GM10248 (cell line): ENCODE measurements around the gene WDR43.

Experiments used
- CTCF ChIA-PET: fragments of 300-600 bp; sonication (Branson Sonifier 250); formaldehyde crosslinking; extraction: SDS; loops from one replicate; lab custom pipeline; 2021; ENCODE audit warnings: antibody characterized with exemption; lab: Yijun Ruan, JAX
- POLR2A ChIA-PET: fragments of 350-650 bp; sonication (Branson Sonifier 250); formaldehyde crosslinking; extraction: SDS; loops from one replicate; lab custom pipeline; 2020; ENCODE audit warnings: antibody characterized with exemption; lab: Yijun Ruan, JAX
- DNase-seq: peaks from one replicate; pipeline ENCODE4 v3.0.0; 2012; ENCODE audit errors: extremely low spot score
- TF ChIP-seq, protein P1 (sequence below): IDR thresholded peaks from 2 replicates; pipeline ENCODE4 v1.5.1; 2012; ENCODE audit warnings: mild to moderate bottlenecking, low read depth; ENCODE audit errors: extremely low read depth, missing control alignments, control extremely low read depth

The WDR43 gene

DNA sequence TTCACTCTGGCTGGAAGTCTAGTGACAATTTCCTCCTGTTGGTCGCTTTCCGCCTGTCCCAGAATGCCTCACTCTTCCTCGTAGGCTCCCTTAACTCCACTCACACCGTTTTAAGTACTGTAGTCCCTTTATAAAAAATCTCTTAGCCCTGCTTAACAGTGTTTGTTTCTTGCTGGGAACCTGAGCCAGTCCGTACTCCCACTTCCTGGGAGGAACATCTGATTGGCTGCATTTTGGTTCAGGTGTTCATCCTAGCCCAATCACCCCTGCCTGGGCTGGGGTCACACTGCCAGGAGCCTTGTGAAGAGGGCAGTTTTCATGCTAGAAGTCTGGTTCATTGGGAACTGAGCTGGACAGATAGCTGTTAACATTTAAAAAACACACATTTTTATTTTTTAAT is 61.0 kb downstream of the WDR43 start:
- TF ChIP-seq, protein P1, sequence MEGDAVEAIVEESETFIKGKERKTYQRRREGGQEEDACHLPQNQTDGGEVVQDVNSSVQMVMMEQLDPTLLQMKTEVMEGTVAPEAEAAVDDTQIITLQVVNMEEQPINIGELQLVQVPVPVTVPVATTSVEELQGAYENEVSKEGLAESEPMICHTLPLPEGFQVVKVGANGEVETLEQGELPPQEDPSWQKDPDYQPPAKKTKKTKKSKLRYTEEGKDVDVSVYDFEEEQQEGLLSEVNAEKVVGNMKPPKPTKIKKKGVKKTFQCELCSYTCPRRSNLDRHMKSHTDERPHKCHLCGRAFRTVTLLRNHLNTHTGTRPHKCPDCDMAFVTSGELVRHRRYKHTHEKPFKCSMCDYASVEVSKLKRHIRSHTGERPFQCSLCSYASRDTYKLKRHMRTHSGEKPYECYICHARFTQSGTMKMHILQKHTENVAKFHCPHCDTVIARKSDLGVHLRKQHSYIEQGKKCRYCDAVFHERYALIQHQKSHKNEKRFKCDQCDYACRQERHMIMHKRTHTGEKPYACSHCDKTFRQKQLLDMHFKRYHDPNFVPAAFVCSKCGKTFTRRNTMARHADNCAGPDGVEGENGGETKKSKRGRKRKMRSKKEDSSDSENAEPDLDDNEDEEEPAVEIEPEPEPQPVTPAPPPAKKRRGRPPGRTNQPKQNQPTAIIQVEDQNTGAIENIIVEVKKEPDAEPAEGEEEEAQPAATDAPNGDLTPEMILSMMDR = no peak
- DNase-seq = no peak
- CTCF ChIA-PET = interaction anchor here (0.7 to 2.0 kb wide), 10 partner anchors 8 to 1117 kb away, joined by 3 to 7 read pairs (median 3); no protein-coding TSS in a partner anchor
- POLR2A ChIA-PET = no interaction called here

DNA sequence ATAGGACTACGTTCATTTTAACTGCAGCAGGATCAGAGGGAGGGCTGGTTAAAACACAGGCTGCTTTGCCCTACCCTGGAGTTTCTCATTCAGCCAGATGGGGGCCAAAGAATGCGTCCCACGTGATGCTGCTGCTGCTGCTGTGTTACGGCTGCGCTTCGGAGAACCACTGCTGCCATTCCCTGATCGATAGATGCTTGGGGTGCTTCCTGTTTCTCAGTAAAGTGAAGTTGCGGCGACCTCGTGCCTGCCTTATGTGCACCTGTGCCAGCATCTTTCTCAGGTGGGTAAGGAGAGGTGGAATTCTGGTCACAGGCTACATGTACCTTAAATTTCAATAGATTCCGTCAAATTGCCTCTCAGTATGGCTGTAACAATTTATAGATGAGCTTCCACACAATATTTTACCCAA is 62.0 kb downstream of the WDR43 start:
- TF ChIP-seq, protein P1 = peak; percentile 34
- ChIA-PET CTCF (interaction anchor here (0.7 to 2.0 kb wide), 10 partner anchors 8 to 252 kb away, joined by 3 to 7 read pairs (median 3); no protein-coding TSS in a partner anchor), POLR2A (no interaction called here)
- DNase-seq = no peak

DNA sequence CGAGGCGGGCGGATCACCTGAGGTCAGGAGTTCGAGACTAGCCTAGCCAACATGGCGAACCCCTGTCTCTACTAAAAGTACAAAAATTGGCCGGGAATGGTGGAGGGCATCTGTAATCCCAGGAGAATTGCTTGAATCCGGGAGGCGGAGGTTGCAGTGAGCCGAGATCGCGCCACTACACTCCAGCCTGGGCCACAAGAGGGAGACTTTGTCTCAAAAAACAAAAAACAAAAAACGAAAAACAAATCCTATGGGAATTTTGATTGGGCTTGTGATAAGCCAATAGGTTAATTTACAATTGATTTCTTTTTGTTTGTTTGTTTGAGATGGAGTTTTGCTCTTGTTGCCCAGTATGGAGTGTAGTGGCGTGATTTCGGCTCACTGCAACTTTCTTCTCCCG is 62.4 kb downstream of the WDR43 start:
- POLR2A ChIA-PET = no interaction called here
- CTCF ChIA-PET = interaction anchor here (1.3 to 1.6 kb wide), 2 partner anchors 10 to 239 kb away, joined by 4 to 7 read pairs; no protein-coding TSS in a partner anchor
- DNase-seq = no peak
- TF ChIP-seq, protein P1 = peak; percentile 25

DNA sequence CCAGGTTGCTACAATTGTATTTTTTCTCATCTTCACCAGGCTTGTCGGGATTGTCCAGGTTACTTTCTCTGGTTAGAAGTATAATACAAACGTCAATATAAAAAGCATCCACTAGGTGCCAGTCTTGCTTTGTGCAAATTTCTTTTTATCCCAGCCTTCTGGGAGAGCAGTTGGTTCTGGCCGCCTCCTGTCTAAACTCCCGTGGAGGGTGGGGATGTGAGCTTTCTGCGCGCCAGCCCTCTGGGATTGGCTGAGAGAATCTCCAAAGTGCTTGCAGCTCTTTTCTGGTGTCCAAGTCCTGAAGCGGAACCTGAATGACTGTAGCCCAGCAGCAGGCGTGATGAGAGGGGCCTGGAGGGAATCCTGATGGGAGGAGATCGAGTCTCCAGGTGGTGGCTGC is 64.2 kb downstream of the WDR43 start:
- TF ChIP-seq, protein P1 = peak; percentile 32
- ChIA-PET CTCF (interaction anchor here (0.6 to 2.0 kb wide), 14 partner anchors 11 to 687 kb away, joined by 3 to 7 read pairs (median 3); no protein-coding TSS in a partner anchor), POLR2A (no interaction called here)
- peak; percentile 67 for DNase-seq

DNA sequence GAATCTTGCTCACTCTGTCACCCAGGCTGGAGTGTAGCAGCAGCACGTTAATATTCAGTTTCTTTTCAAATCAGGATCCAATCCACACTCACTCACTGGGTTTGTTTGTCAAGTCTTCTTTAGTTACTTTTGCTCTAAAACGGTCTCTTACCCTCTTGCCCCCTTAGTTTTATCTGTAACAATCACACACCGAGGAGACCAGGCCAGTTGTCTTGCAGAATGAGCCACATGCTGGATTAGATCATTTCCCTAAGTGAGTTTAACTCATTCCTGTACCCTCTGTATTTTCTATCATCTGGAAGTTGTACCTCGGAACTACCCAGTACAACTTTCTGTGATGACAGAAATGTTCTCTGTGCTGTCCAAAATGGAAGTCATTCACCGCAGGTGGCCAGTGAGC is 65.9 kb downstream of the WDR43 start:
- ChIA-PET POLR2A (no interaction called here), CTCF (interaction anchor here (1.0 to 1.7 kb wide), 6 partner anchors 10 to 248 kb away, joined by 3 to 4 read pairs (median 3); no protein-coding TSS in a partner anchor)
- no peak for DNase-seq
- TF ChIP-seq, protein P1 = no peak

DNA sequence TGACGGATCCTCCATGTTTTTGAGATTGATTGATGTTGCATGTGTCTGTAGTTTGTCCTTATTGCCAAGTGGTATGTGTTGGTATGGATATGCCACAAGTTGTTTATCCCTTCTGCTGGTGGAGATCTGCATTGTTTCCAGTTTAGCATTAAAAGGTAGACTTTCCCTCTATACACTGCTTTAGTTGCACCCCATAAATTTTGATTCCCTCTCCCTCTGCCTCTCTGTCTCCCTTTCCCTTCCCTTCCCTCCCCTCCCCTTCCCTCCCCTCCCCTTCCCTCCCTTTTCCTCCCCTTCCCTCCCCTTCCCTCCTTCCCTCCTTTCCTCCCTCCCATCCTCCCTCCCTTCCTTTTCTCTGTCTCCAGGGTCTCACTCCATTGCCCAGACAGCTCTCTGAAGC is 68.0 kb downstream of the WDR43 start:
- DNase-seq = no peak
- ChIA-PET CTCF (no interaction called here), POLR2A (interaction anchor here (0.6 kb wide), 1 partner anchor 13 kb away, joined by 7 read pairs; no protein-coding TSS in a partner anchor)
- TF ChIP-seq, protein P1 = no peak
